ENCODE measurements around the gene KIR2DL4. TPM values are rescaled to one million over a fixed set of nuclear protein-coding genes. Genes with fewer than 3 reads are reported as not detected.
"Not testable (repeated sequence)": the region's sequence is repeated elsewhere in the genome, so short reads cannot be mapped to it uniquely, and the experiment has no call there.

KIR2DL4 gene
- total RNA-seq, 1 donor, result not detected

DNA sequence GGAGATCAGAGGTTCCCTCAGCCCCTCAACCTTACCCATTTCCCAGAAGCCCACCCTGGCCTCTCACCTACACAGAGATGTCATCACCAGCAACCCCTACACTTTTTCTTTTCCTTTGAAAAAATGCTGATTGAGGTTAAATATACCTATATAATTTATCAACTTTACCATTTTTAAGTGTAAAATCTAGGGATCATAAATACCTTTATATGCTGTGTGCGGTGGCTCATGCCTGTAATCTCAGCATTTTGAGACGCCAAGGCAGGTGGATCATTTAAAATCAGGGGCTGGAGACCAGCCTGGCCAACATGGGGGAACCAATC is 3.1 kb downstream of the KIR2DL4 start:
- Histone ChIP-seq H3K27me3 (ENCODE audit: insufficient read depth, low read length) (no peaks in the 10 kb centered on the region), H3K79me2 (ENCODE audit: insufficient read depth, low read length) (no peaks in the 10 kb centered on the region), H3K4me1 (ENCODE audit: insufficient read depth, low read length) (no peaks in the 10 kb centered on the region), H3K36me3 (ENCODE audit: insufficient read depth, low read length) (no peaks in the 10 kb centered on the region), H3K27ac (ENCODE audit: low read depth, low read length) (no peak overlapping the region), H3K4me3 (ENCODE audit: insufficient read depth, low read length) (no peak overlapping the region), H2AFZ (ENCODE audit: low read length) (no peak overlapping the region), H4K20me1 (ENCODE audit: insufficient read depth, low read length) (no peaks in the 10 kb centered on the region), H3K9me3 (ENCODE audit: low read depth, low read length) (no peaks in the 10 kb centered on the region), H3K4me2 (ENCODE audit: insufficient read depth, low read length) (no peak overlapping the region)
- TF ChIP-seq, protein P1, sequence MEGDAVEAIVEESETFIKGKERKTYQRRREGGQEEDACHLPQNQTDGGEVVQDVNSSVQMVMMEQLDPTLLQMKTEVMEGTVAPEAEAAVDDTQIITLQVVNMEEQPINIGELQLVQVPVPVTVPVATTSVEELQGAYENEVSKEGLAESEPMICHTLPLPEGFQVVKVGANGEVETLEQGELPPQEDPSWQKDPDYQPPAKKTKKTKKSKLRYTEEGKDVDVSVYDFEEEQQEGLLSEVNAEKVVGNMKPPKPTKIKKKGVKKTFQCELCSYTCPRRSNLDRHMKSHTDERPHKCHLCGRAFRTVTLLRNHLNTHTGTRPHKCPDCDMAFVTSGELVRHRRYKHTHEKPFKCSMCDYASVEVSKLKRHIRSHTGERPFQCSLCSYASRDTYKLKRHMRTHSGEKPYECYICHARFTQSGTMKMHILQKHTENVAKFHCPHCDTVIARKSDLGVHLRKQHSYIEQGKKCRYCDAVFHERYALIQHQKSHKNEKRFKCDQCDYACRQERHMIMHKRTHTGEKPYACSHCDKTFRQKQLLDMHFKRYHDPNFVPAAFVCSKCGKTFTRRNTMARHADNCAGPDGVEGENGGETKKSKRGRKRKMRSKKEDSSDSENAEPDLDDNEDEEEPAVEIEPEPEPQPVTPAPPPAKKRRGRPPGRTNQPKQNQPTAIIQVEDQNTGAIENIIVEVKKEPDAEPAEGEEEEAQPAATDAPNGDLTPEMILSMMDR (IDR thresholded peaks at IDR 0.05; ENCODE audit: extremely low read depth, low read depth, low read length), result no peak
- DNase-seq (ENCODE audit: insufficient read length, low spot score, missing footprints), result no peak

DNA sequence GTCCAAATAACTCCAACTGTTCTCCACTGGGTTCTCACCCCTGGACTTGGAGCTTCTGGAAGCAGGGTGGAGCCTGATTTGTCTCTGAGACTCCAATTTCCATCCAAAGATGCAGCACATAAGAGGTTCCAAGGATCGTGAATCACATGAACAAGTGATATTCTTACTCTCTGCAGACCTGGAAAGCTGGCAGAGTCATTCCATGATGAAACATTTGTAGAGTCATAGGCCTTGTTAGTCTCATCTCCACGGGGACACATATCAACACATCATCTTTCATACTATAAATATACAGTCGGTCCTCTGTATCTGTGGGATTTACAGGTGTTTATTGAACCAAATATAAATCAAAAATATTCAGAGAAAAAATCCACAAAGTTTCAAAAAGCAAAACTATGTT is 11.2 kb downstream of the KIR2DL4 start:
- H3K27me3 ChIP-seq (ENCODE audit: insufficient read depth, low read length); H3K79me2 ChIP-seq (ENCODE audit: insufficient read depth, low read length); H2AFZ ChIP-seq (ENCODE audit: low read length); H3K36me3 ChIP-seq (ENCODE audit: insufficient read depth, low read length); H3K27ac ChIP-seq (ENCODE audit: low read depth, low read length); H3K9me3 ChIP-seq (ENCODE audit: low read depth, low read length); H3K4me1 ChIP-seq (ENCODE audit: insufficient read depth, low read length); H4K20me1 ChIP-seq (ENCODE audit: insufficient read depth, low read length); H3K4me2 ChIP-seq (ENCODE audit: insufficient read depth, low read length); H3K4me3 ChIP-seq (ENCODE audit: insufficient read depth, low read length); DNase-seq (ENCODE audit: insufficient read length, low spot score, missing footprints): not testable (repeated sequence)

DNA sequence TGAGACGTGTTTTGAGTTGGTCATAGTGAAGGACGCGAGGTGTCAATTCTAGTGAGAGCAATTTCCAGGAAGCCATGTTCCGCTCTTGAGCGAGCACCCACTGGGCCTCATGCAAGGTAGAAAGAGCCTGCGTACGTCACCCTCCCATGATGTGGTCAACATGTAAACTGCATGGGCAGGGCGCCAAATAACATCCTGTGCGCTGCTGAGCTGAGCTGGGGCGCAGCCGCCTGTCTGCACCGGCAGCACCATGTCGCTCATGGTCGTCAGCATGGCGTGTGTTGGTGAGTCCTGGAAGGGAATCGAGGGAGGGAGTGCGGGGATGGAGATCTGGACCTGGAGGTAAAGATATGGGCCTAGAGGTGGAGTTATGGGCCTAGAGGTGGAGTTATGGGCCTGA is 12.8 kb downstream of the KIR2DL4 start, which contains the start of gene KIR3DL1:
Gene KIR3DL1 (plus strand): TSS at position 218 of the 400 bp plus-strand sequence.
- DNase-seq (ENCODE audit: insufficient read length, low spot score, missing footprints); H4K20me1 ChIP-seq (ENCODE audit: insufficient read depth, low read length); H3K27ac ChIP-seq (ENCODE audit: low read depth, low read length); H3K27me3 ChIP-seq (ENCODE audit: insufficient read depth, low read length); H3K4me2 ChIP-seq (ENCODE audit: insufficient read depth, low read length); H3K79me2 ChIP-seq (ENCODE audit: insufficient read depth, low read length); H3K4me1 ChIP-seq (ENCODE audit: insufficient read depth, low read length); H2AFZ ChIP-seq (ENCODE audit: low read length); H3K9me3 ChIP-seq (ENCODE audit: low read depth, low read length); H3K4me3 ChIP-seq (ENCODE audit: insufficient read depth, low read length); H3K36me3 ChIP-seq (ENCODE audit: insufficient read depth, low read length): not testable (repeated sequence)

DNA sequence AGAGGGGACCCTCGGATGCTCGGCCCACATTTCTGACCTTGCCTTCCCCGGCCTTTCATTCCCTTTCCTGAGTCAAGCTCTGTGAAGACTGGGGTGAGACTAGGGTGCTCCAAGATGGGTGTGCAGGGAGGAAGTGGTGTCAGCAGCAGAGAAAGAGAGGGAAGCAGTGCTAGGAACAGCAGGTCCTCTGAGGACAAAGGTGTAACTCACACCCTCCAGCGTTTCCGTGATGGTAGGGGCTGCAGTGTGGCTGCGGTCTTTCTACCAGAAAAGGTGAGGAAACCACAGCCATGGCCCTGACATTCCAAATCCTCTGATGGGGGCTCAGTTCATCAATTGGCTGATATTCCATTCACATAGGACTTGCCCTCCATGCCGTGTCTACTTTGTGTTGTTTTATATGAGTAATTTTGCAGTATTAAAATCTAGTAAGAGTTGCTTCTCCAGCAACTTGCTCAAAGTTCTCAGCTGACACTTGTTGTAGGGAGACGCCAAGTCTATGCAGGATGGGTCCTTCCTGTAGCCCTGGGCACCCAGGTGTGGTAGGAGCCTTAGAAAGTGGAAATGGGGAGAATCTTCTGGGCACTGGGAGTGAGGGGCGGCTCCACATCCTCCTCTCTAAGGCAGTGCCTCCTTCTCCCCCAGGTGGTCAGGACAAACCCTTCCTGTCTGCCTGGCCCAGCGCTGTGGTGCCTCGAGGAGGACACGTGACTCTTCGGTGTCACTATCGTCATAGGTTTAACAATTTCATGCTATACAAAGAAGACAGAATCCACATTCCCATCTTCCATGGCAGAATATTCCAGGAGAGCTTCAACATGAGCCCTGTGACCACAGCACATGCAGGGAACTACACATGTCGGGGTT is 14.5 kb downstream of the KIR2DL4 start:
- no peak overlapping the region for H3K4me2 ChIP-seq (ENCODE audit: insufficient read depth, low read length)
- no peaks in the 10 kb centered on the region for H3K9me3 ChIP-seq (ENCODE audit: low read depth, low read length)
- DNase-seq (ENCODE audit: insufficient read length, low spot score, missing footprints), result no peak
- TF ChIP-seq, protein P1 (IDR thresholded peaks at IDR 0.05; ENCODE audit: extremely low read depth, low read depth, low read length), result no peak
- H3K27ac ChIP-seq (ENCODE audit: low read depth, low read length), result no peak overlapping the region
- no peak overlapping the region for H3K4me3 ChIP-seq (ENCODE audit: insufficient read depth, low read length)
- no peaks in the 10 kb centered on the region for H4K20me1 ChIP-seq (ENCODE audit: insufficient read depth, low read length)
- no peak overlapping the region for H2AFZ ChIP-seq (ENCODE audit: low read length)
- no peaks in the 10 kb centered on the region for H3K79me2 ChIP-seq (ENCODE audit: insufficient read depth, low read length)
- no peaks in the 10 kb centered on the region for H3K36me3 ChIP-seq (ENCODE audit: insufficient read depth, low read length)
- H3K27me3 ChIP-seq (ENCODE audit: insufficient read depth, low read length), result no peaks in the 10 kb centered on the region
- H3K4me1 ChIP-seq (ENCODE audit: insufficient read depth, low read length), result no peaks in the 10 kb centered on the region

DNA sequence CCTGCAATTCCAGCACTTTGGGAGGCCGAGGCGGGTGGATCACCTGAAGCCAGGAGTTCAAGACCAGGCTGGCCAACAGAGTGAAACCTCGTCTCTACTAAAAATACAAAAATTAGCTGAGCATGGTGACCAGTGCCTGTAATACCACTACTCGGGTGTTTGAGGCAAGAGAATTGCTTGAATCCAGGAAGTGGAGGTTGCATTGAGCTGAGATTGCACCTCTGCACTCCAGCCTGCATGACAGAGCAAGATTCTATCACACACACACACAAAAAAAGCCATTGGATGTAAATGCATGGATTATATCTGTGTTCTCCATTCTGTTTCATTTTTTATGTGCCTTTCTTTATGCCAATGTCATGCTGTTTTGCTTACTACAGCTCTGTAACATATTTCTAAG is 21.0 kb downstream of the KIR2DL4 start:
- not testable (repeated sequence) for H3K27me3 ChIP-seq (ENCODE audit: insufficient read depth, low read length); H3K36me3 ChIP-seq (ENCODE audit: insufficient read depth, low read length); H3K27ac ChIP-seq (ENCODE audit: low read depth, low read length); DNase-seq (ENCODE audit: insufficient read length, low spot score, missing footprints); H3K4me1 ChIP-seq (ENCODE audit: insufficient read depth, low read length); H3K4me2 ChIP-seq (ENCODE audit: insufficient read depth, low read length); H2AFZ ChIP-seq (ENCODE audit: low read length); H3K9me3 ChIP-seq (ENCODE audit: low read depth, low read length); H4K20me1 ChIP-seq (ENCODE audit: insufficient read depth, low read length); H3K4me3 ChIP-seq (ENCODE audit: insufficient read depth, low read length); H3K79me2 ChIP-seq (ENCODE audit: insufficient read depth, low read length)

DNA sequence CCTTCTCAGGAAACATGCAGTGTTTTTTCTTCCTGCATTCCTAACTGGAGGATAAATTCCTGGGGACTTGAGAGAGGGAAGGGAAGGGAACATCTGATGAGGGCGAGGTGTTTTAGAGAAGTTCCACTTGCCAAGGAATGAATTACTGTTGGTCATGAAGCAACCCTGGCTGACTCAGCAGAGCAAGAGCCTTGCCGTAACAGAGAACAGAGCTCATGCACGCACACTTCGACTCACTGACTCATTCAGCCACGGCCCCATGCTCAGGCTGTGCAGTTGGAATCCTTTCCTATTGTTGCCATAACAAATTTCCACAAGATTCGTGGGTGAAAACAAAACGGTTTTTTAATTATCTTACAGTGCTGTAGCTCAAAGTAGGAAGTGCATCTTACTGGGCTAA is 21.9 kb downstream of the KIR2DL4 start:
- not testable (repeated sequence) for H3K4me2 ChIP-seq (ENCODE audit: insufficient read depth, low read length); H3K9me3 ChIP-seq (ENCODE audit: low read depth, low read length); H3K27ac ChIP-seq (ENCODE audit: low read depth, low read length); H3K27me3 ChIP-seq (ENCODE audit: insufficient read depth, low read length); H3K4me1 ChIP-seq (ENCODE audit: insufficient read depth, low read length); H3K36me3 ChIP-seq (ENCODE audit: insufficient read depth, low read length); H3K79me2 ChIP-seq (ENCODE audit: insufficient read depth, low read length); H4K20me1 ChIP-seq (ENCODE audit: insufficient read depth, low read length); DNase-seq (ENCODE audit: insufficient read length, low spot score, missing footprints); H2AFZ ChIP-seq (ENCODE audit: low read length); H3K4me3 ChIP-seq (ENCODE audit: insufficient read depth, low read length)

DNA sequence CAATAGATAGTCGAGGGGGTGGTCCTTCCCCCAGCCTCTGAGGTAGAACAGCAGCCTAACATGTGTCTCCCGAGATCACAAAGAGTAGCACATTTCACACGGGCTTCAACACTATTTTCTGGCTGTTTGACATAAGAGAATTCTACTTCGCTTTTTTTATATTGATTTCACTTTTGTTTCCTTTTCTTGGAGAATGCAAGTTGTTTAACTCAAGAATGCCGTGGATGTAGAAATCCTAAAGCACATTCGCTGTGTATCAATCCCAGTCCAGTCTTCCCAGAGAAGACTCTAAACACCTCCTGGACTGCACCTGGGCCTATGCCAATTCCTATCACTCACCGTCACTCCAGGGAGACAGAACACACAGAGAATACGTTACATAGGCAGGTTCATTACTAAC is 24.7 kb downstream of the KIR2DL4 start:
- DNase-seq (ENCODE audit: insufficient read length, low spot score, missing footprints); H3K4me3 ChIP-seq (ENCODE audit: insufficient read depth, low read length); H3K27me3 ChIP-seq (ENCODE audit: insufficient read depth, low read length); H3K79me2 ChIP-seq (ENCODE audit: insufficient read depth, low read length); H3K4me1 ChIP-seq (ENCODE audit: insufficient read depth, low read length); H3K27ac ChIP-seq (ENCODE audit: low read depth, low read length); H3K36me3 ChIP-seq (ENCODE audit: insufficient read depth, low read length); H4K20me1 ChIP-seq (ENCODE audit: insufficient read depth, low read length); H2AFZ ChIP-seq (ENCODE audit: low read length); H3K9me3 ChIP-seq (ENCODE audit: low read depth, low read length); H3K4me2 ChIP-seq (ENCODE audit: insufficient read depth, low read length): not testable (repeated sequence)
